ENCODE results near the gene KRT5. TPM values are rescaled to one million over a fixed set of nuclear protein-coding genes. Genes with fewer than 3 reads are reported as not detected.

Gene KRT5
- total RNA-seq, 1 experiment from 2014 or later: 89.7 TPM

GRCh38 chr12:52552681-52553195 lies 32.5 kb upstream of the KRT5 start, which contains the start of gene KRT71:
TSS of gene KRT71 (minus strand) at chr12:52553145. CDS start at chr12:52553077, 68 bp downstream.
- no peak for DNase-seq
- TF ChIP-seq EZH2 (IDR thresholded peaks at IDR 0.05; ENCODE audit: low read depth): no peak
- TF ChIP-seq, protein P1, sequence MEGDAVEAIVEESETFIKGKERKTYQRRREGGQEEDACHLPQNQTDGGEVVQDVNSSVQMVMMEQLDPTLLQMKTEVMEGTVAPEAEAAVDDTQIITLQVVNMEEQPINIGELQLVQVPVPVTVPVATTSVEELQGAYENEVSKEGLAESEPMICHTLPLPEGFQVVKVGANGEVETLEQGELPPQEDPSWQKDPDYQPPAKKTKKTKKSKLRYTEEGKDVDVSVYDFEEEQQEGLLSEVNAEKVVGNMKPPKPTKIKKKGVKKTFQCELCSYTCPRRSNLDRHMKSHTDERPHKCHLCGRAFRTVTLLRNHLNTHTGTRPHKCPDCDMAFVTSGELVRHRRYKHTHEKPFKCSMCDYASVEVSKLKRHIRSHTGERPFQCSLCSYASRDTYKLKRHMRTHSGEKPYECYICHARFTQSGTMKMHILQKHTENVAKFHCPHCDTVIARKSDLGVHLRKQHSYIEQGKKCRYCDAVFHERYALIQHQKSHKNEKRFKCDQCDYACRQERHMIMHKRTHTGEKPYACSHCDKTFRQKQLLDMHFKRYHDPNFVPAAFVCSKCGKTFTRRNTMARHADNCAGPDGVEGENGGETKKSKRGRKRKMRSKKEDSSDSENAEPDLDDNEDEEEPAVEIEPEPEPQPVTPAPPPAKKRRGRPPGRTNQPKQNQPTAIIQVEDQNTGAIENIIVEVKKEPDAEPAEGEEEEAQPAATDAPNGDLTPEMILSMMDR (conservative IDR thresholded peaks at IDR 0.05): no peak
- no peaks in the 10 kb centered on the region for H3K79me2 ChIP-seq (ENCODE audit: low read depth)

GRCh38 chr12:52552055-52552454 lies 31.9 kb upstream of the KRT5 start:
- BruUV-seq (replicated peaks): no TSS peak
- Histone ChIP-seq H3K27ac (no peak overlapping the region), H3K27me3 (ENCODE audit: insufficient read depth, low read depth) (no peaks in the 10 kb centered on the region), H3K9me2 (ENCODE audit: insufficient read depth) (no peaks in the 10 kb centered on the region), H3K4me2 (no peak overlapping the region), H2AFZ (no peak overlapping the region), H3K36me3 (ENCODE audit: low read depth) (no peaks in the 10 kb centered on the region), H4K20me1 (ENCODE audit: insufficient read depth) (no peaks in the 10 kb centered on the region), H3K9me3 (ENCODE audit: insufficient read depth, low read depth) (no peaks in the 10 kb centered on the region), H3K4me1 (replicated peaks; ENCODE audit: insufficient read depth) (peaks cover 13% of the 10 kb centered on the region), H3F3A (ENCODE audit: insufficient read depth, low read depth) (no peaks in the 10 kb centered on the region), H3K4me3 (no peak overlapping the region), H3K79me2 (ENCODE audit: low read depth) (no peaks in the 10 kb centered on the region)
- ChIA-PET POLR2A (ENCODE audit: unreplicated experiment) (no interaction called here), CTCF (interaction anchor here (1.0 kb wide), 1 partner anchor 156 kb away, joined by 3 read pairs; no protein-coding TSS in a partner anchor)
- TF ChIP-seq, protein P1 (conservative IDR thresholded peaks at IDR 0.05): no peak
- TF ChIP-seq EZH2 (IDR thresholded peaks at IDR 0.05; ENCODE audit: low read depth): no peak
- DNase-seq: peak in 1 of 2 experiments; percentile 29
- intact Hi-C loops (cut with micrococcal nuclease; ENCODE audit: unreplicated experiment): no loop called here

More at GRCh38 chr12:52552681-52553195, 32.5 kb upstream of the KRT5 start, which contains the start of gene KRT71:
- Histone ChIP-seq H3K4me2 (no peak within 1 kb of the TSS), H3K4me1 (replicated peaks; ENCODE audit: insufficient read depth) (peaks cover 13% of the 10 kb centered on the region), H3K27ac (no peak within 1 kb of the TSS), H4K20me1 (ENCODE audit: insufficient read depth) (no peaks in the 10 kb centered on the region), H3K4me3 (no peak within 1 kb of the TSS), H3K9me3 (ENCODE audit: insufficient read depth, low read depth) (no peaks in the 10 kb centered on the region), H3K27me3 (ENCODE audit: insufficient read depth, low read depth) (no peaks in the 10 kb centered on the region), H3K36me3 (ENCODE audit: low read depth) (no peaks in the 10 kb centered on the region), H3F3A (ENCODE audit: insufficient read depth, low read depth) (no peaks in the 10 kb centered on the region), H3K9me2 (ENCODE audit: insufficient read depth) (no peaks in the 10 kb centered on the region), H2AFZ (no peak within 1 kb of the TSS)
- BruUV-seq (replicated peaks): no TSS peak
- CTCF ChIA-PET: no interaction called here
- intact Hi-C loops (cut with micrococcal nuclease; ENCODE audit: unreplicated experiment): no loop called here
- POLR2A ChIA-PET (ENCODE audit: unreplicated experiment): no interaction called here

DNA sequence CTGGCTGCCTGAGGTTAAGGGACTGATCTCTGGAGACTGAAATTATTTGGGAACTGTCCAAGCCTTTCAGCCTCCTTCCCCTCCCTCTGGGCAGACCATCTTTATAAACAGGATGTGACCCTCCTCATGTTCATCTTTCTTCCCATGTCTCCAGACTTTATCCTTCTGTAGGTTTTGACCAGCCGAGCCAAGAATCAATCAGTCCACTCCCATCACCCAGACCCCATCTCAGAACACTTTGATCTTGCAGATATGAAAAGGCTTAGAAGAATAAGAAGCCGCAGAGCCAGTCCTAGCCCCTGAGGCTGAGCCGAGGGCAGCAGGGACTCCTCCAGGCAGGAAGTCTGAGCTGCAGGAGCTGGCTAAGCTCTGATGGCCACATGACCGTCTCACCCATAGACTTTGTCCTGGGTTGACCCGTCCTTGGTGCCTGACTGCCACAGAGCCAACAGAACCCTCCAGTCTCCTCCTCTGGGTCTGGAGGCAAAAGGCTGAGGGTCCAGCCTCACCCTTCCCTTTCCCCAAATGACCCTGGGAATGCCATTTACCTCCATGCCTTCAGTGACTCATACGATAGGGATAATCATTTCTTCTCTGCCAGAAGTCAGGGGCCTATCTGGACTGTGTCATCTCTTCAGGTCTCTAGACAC lies 31.1 kb upstream of the KRT5 start:
- no peaks in the 10 kb centered on the region for H3K9me3 ChIP-seq (ENCODE audit: insufficient read depth, low read depth)
- no peaks in the 10 kb centered on the region for H4K20me1 ChIP-seq (ENCODE audit: insufficient read depth)
- no peak overlapping the region for H3K27ac ChIP-seq
- no TSS peak for BruUV-seq (replicated peaks)
- H2AFZ ChIP-seq: no peak overlapping the region
- H3K4me3 ChIP-seq: no peak overlapping the region
- H3K79me2 ChIP-seq (ENCODE audit: low read depth): no peaks in the 10 kb centered on the region
- POLR2A ChIA-PET (ENCODE audit: unreplicated experiment): interaction anchor here (0.7 kb wide), 1 partner anchor 322 kb away, joined by 4 read pairs; no protein-coding TSS in a partner anchor
- H3K4me2 ChIP-seq: no peak overlapping the region
- H3K27me3 ChIP-seq (ENCODE audit: insufficient read depth, low read depth): no peaks in the 10 kb centered on the region
- peak in 1 of 2 experiments; percentile 18 for DNase-seq
- H3F3A ChIP-seq (ENCODE audit: insufficient read depth, low read depth): no peaks in the 10 kb centered on the region
- peaks cover 13% of the 10 kb centered on the region for H3K4me1 ChIP-seq (replicated peaks; ENCODE audit: insufficient read depth)
- intact Hi-C loops (cut with micrococcal nuclease; ENCODE audit: unreplicated experiment): no loop called here
- CTCF ChIA-PET: interaction anchor here (0.7 to 1.0 kb wide), 2 partner anchors 21 to 156 kb away, joined by 3 read pairs; no protein-coding TSS in a partner anchor
- TF ChIP-seq EZH2 (IDR thresholded peaks at IDR 0.05; ENCODE audit: low read depth): no peak
- TF ChIP-seq, protein P1 (conservative IDR thresholded peaks at IDR 0.05): no peak
- H3K36me3 ChIP-seq (ENCODE audit: low read depth): no peaks in the 10 kb centered on the region
- no peaks in the 10 kb centered on the region for H3K9me2 ChIP-seq (ENCODE audit: insufficient read depth)

Measured in PC-9 (cell line).